22Rv1 (cell line): Measurements from ENCODE around the gene KNDC1.

ENCODE experiments used
- CTCF ChIP-seq: fragments of 450-650 bp; IDR thresholded peaks from 2 replicates; pipeline ENCODE4 v1.5.1; 2017; ENCODE audit warnings: mild to moderate bottlenecking
- ZFX ChIP-seq: fragments of 450-650 bp; IDR thresholded peaks from 2 replicates; pipeline ENCODE4 v1.6.1; 2017; ENCODE audit warnings: antibody characterized with exemption, borderline replicate concordance

- TF ChIP-seq CTCF (no peak), ZFX (no peak)
Observed at GRCh38 chr10:133197786-133198185, 37.8 kb downstream of the KNDC1 start.
